ENCODE measurements around the gene PTDSS2. TPM values are rescaled to one million over a fixed set of nuclear protein-coding genes. Genes with fewer than 3 reads are reported as not detected.

Gene PTDSS2
- polyA plus RNA-seq, 4 donors = 9.5 to 20.3 (median 15.4) TPM

- H3K9me3 ChIP-seq (ENCODE audit: control insufficient read depth in 2 of 2, insufficient read depth in 1 of 2, low read depth in 1 of 2, low read length in 1 of 2) = no peaks in the 10 kb centered on the region
- H3K36me3 ChIP-seq (ENCODE audit: control insufficient read depth in 3 of 3, insufficient read depth in 2 of 3, low read depth in 1 of 3, low read length in 3 of 3) = peaks cover 3 to 42% (median 10%) of the 10 kb centered on the region in 3 donors
- no peak for FAIRE-seq
- H3K4me1 ChIP-seq (ENCODE audit: control insufficient read depth in 3 of 3, insufficient read depth in 2 of 3, low read depth in 1 of 3, low read length in 2 of 3) = peaks cover 0 to 26% (median 4%) of the 10 kb centered on the region in 3 donors
- DNase-seq = peak; percentile 95 to 98
- WGBS, 3 donors = 1 to 2% (median 1%) methylated on average over 57 to 97 of the region's 97 CpGs
- peak within 1 kb of the TSS; percentile 73 to 88 (median 80) for H3K4me3 ChIP-seq (ENCODE audit: low read depth in 1 of 3, low read length in 3 of 3)
- peaks cover 0 to 18% (median 0%) of the 10 kb centered on the region in 3 donors for H3K27me3 ChIP-seq (ENCODE audit: control insufficient read depth in 3 of 3, insufficient read depth in 3 of 3, low read length in 3 of 3)
- peak within 1 kb of the TSS; percentile 58 to 84 (median 63) for H3K27ac ChIP-seq (ENCODE audit: low read depth in 1 of 3, low read length in 2 of 3)
These were observed 85.7 kb downstream of the PTDSS2 start, which contains the start of gene HRAS for GRCh38 chr11:535519-536454. HRAS (minus strand) TSS chr11:535576.

- peaks cover 3 to 30% (median 7%) of the 10 kb centered on the region in 3 donors for H3K36me3 ChIP-seq (ENCODE audit: control insufficient read depth in 3 of 3, insufficient read depth in 2 of 3, low read depth in 1 of 3, low read length in 3 of 3)
- peak within 1 kb of the TSS in 2 of 3 donors; percentile 9 to 84 for H3K27ac ChIP-seq (ENCODE audit: low read depth in 1 of 3, low read length in 2 of 3)
- 2 to 3% (median 2%) methylated on average over 75 to 93 of the region's 93 CpGs for WGBS, 3 donors
- DNase-seq = peak; percentile 84 to 92
- no peaks in the 10 kb centered on the region for H3K9me3 ChIP-seq (ENCODE audit: control insufficient read depth in 2 of 2, insufficient read depth in 1 of 2, low read depth in 1 of 2, low read length in 1 of 2)
- peaks cover 0 to 26% (median 4%) of the 10 kb centered on the region in 3 donors for H3K4me1 ChIP-seq (ENCODE audit: control insufficient read depth in 3 of 3, insufficient read depth in 2 of 3, low read depth in 1 of 3, low read length in 2 of 3)
- FAIRE-seq = no peak
- peak within 1 kb of the TSS; percentile 19 to 45 (median 37) for H3K4me3 ChIP-seq (ENCODE audit: low read depth in 1 of 3, low read length in 3 of 3)
- peaks cover 0 to 18% (median 0%) of the 10 kb centered on the region in 3 donors for H3K27me3 ChIP-seq (ENCODE audit: control insufficient read depth in 3 of 3, insufficient read depth in 3 of 3, low read length in 3 of 3)
These were observed 87.0 kb downstream of the PTDSS2 start, which contains the start of gene LRRC56 for GRCh38 chr11:536841-537621. LRRC56 (plus strand) TSS chr11:537527; CDS start chr11:540685, 3,158 bp downstream.

GRCh38 chr11:537622-538430 lies 87.7 kb downstream of the PTDSS2 start:
- WGBS, 3 donors = 37 to 41% (median 39%) methylated on average over 14 to 19 of the region's 19 CpGs
- peaks cover 0 to 18% (median 0%) of the 10 kb centered on the region in 3 donors for H3K27me3 ChIP-seq (ENCODE audit: control insufficient read depth in 3 of 3, insufficient read depth in 3 of 3, low read length in 3 of 3)
- peaks cover 0 to 26% (median 4%) of the 10 kb centered on the region in 3 donors for H3K4me1 ChIP-seq (ENCODE audit: control insufficient read depth in 3 of 3, insufficient read depth in 2 of 3, low read depth in 1 of 3, low read length in 2 of 3)
- H3K27ac ChIP-seq (ENCODE audit: low read depth in 1 of 3, low read length in 2 of 3) = no peak overlapping the region
- peaks cover 0 to 22% (median 3%) of the 10 kb centered on the region in 3 donors for H3K36me3 ChIP-seq (ENCODE audit: control insufficient read depth in 3 of 3, insufficient read depth in 2 of 3, low read depth in 1 of 3, low read length in 3 of 3)
- DNase-seq (no peak), FAIRE-seq (no peak)
- no peaks in the 10 kb centered on the region for H3K9me3 ChIP-seq (ENCODE audit: control insufficient read depth in 2 of 2, insufficient read depth in 1 of 2, low read depth in 1 of 2, low read length in 1 of 2)
- H3K4me3 ChIP-seq (ENCODE audit: low read depth in 1 of 3, low read length in 3 of 3) = peak overlapping the region; percentile 19 to 45 (median 37)

- no peak for FAIRE-seq
- H3K9me3 ChIP-seq (ENCODE audit: control insufficient read depth in 2 of 2, insufficient read depth in 1 of 2, low read depth in 1 of 2, low read length in 1 of 2) = no peaks in the 10 kb centered on the region
- H3K27me3 ChIP-seq (ENCODE audit: control insufficient read depth in 3 of 3, insufficient read depth in 3 of 3, low read length in 3 of 3) = peaks cover 0 to 18% (median 0%) of the 10 kb centered on the region in 3 donors
- no peak overlapping the region for H3K4me3 ChIP-seq (ENCODE audit: low read depth in 1 of 3, low read length in 3 of 3)
- 90 to 93% (median 92%) methylated on average over 20 of the region's 20 CpGs for WGBS, 3 donors
- peaks cover 0 to 26% (median 4%) of the 10 kb centered on the region in 3 donors for H3K4me1 ChIP-seq (ENCODE audit: control insufficient read depth in 3 of 3, insufficient read depth in 2 of 3, low read depth in 1 of 3, low read length in 2 of 3)
- no peak for DNase-seq
- peaks cover 0 to 14% (median under 1%) of the 10 kb centered on the region in 3 donors for H3K36me3 ChIP-seq (ENCODE audit: control insufficient read depth in 3 of 3, insufficient read depth in 2 of 3, low read depth in 1 of 3, low read length in 3 of 3)
- H3K27ac ChIP-seq (ENCODE audit: low read depth in 1 of 3, low read length in 2 of 3) = no peak overlapping the region
These were observed 88.5 kb downstream of the PTDSS2 start for GRCh38 chr11:538431-539051.

- H3K4me1 ChIP-seq (ENCODE audit: control insufficient read depth in 3 of 3, insufficient read depth in 2 of 3, low read depth in 1 of 3, low read length in 2 of 3) = peaks cover 4 to 22% (median 4%) of the 10 kb centered on the region in 3 donors
- H3K36me3 ChIP-seq (ENCODE audit: control insufficient read depth in 3 of 3, insufficient read depth in 2 of 3, low read depth in 1 of 3, low read length in 3 of 3) = peaks cover 0 to 5% (median 0%) of the 10 kb centered on the region in 3 donors
- no peak for DNase-seq
- H3K27ac ChIP-seq (ENCODE audit: low read depth in 1 of 3, low read length in 2 of 3) = no peak overlapping the region
- FAIRE-seq = no peak
- H3K9me3 ChIP-seq (ENCODE audit: control insufficient read depth in 2 of 2, insufficient read depth in 1 of 2, low read depth in 1 of 2, low read length in 1 of 2) = no peaks in the 10 kb centered on the region
- no peak overlapping the region for H3K4me3 ChIP-seq (ENCODE audit: low read depth in 1 of 3, low read length in 3 of 3)
- WGBS, 3 donors = 92 to 96% (median 94%) methylated on average over 8 of the region's 8 CpGs
- H3K27me3 ChIP-seq (ENCODE audit: control insufficient read depth in 3 of 3, insufficient read depth in 3 of 3, low read length in 3 of 3) = peaks cover 0 to 18% (median 0%) of the 10 kb centered on the region in 3 donors
These were observed 89.9 kb downstream of the PTDSS2 start for GRCh38 chr11:539971-540481.

Other genes starting within 250 kb of the PTDSS2 start
- 10 to 100 TPM; 30.4 to 58.2 (median 35.5) TPM for gene BET1L, start 242.9 kb upstream of the PTDSS2 start, polyA plus RNA-seq
- gene RIC8A, start 242.6 kb upstream of the PTDSS2 start, polyA plus RNA-seq = 10 to 100 TPM; 57.8 to 64.3 (median 60.9) TPM
- 10 to 100 TPM; 15.9 to 46.7 (median 19.6) TPM for gene SIRT3, start 213.9 kb upstream of the PTDSS2 start, polyA plus RNA-seq
- gene PSMD13, start 213.3 kb upstream of the PTDSS2 start, polyA plus RNA-seq = 100 to 1,000 TPM; 104 to 159 (median 149) TPM
- gene NLRP6, start 171.9 kb upstream of the PTDSS2 start, polyA plus RNA-seq = 10 to 100 TPM; 42.2 to 81.5 (median 58.7) TPM
- gene PGGHG, start 161.2 kb upstream of the PTDSS2 start, polyA plus RNA-seq = 100 to 1,000 TPM in 3 of 4 donors, 10 to 100 TPM in 1; 86.9 to 154 (median 122) TPM
- gene IFITM5, start 150.8 kb upstream of the PTDSS2 start, polyA plus RNA-seq = under 1 TPM in 1 of 4 donors, not detected in 3; 0.90 TPM
- 100 to 1,000 TPM in 1 of 4 donors, 10 to 100 TPM in 3; 21.7 to 490 (median 51.9) TPM for gene IFITM2, start 142.5 kb upstream of the PTDSS2 start, polyA plus RNA-seq
- 100 to 1,000 TPM in 2 of 4 donors, 10 to 100 TPM in 1, 1 to 10 TPM in 1; 8.9 to 520 (median 146) TPM for gene IFITM1, start 136.2 kb upstream of the PTDSS2 start, polyA plus RNA-seq
- 1,000 to 10,000 TPM in 1 of 4 donors, 100 to 1,000 TPM in 2, 10 to 100 TPM in 1; 49.2 to 1,181 (median 147) TPM for gene IFITM3, start 129.4 kb upstream of the PTDSS2 start, polyA plus RNA-seq
- gene B4GALNT4, start 80.8 kb upstream of the PTDSS2 start, polyA plus RNA-seq = 10 to 100 TPM in 1 of 4 donors, 1 to 10 TPM in 3; 4.5 to 23.8 (median 7.5) TPM
- 100 to 1,000 TPM in 2 of 4 donors, 10 to 100 TPM in 2; 72.5 to 152 (median 111) TPM for gene PKP3, start 56.1 kb upstream of the PTDSS2 start, polyA plus RNA-seq
- 100 to 1,000 TPM in 2 of 4 donors, 10 to 100 TPM in 2; 87.3 to 219 (median 156) TPM for gene SIGIRR, start 35.3 kb upstream of the PTDSS2 start, polyA plus RNA-seq
- gene ANO9, start 8.3 kb upstream of the PTDSS2 start, polyA plus RNA-seq = 100 to 1,000 TPM in 3 of 4 donors, 10 to 100 TPM in 1; 84.7 to 363 (median 220) TPM
- 100 to 1,000 TPM in 2 of 4 donors, 10 to 100 TPM in 2; 80.9 to 120 (median 100) TPM for gene RNH1, start 57.0 kb downstream of the PTDSS2 start, polyA plus RNA-seq
- 100 to 1,000 TPM in 2 of 4 donors, 10 to 100 TPM in 2; 23.6 to 142 (median 92.7) TPM for gene HRAS, start 85.3 kb downstream of the PTDSS2 start, polyA plus RNA-seq
- gene LRRC56, start 87.2 kb downstream of the PTDSS2 start, polyA plus RNA-seq = 1 to 10 TPM in 2 of 4 donors, under 1 TPM in 2; 0.54 to 2.7 (median 1.0) TPM
- gene LMNTD2, start 110.5 kb downstream of the PTDSS2 start, polyA plus RNA-seq = 10 to 100 TPM in 2 of 4 donors, 1 to 10 TPM in 2; 4.7 to 26.4 (median 11.9) TPM
- gene RASSF7, start 110.7 kb downstream of the PTDSS2 start, polyA plus RNA-seq = 100 to 1,000 TPM in 2 of 4 donors, 10 to 100 TPM in 2; 49.1 to 174 (median 120) TPM
- 10 to 100 TPM; 14.6 to 43.3 (median 23.6) TPM for gene PHRF1, start 126.2 kb downstream of the PTDSS2 start, polyA plus RNA-seq
- gene IRF7, start 165.7 kb downstream of the PTDSS2 start, polyA plus RNA-seq = 100 to 1,000 TPM in 2 of 4 donors, 10 to 100 TPM in 2; 14.5 to 115 (median 73.1) TPM
- gene CDHR5, start 174.7 kb downstream of the PTDSS2 start, polyA plus RNA-seq = 1,000 to 10,000 TPM in 1 of 4 donors, 100 to 1,000 TPM in 3; 112 to 1,182 (median 936) TPM
- gene SCT, start 176.9 kb downstream of the PTDSS2 start, polyA plus RNA-seq = 100 to 1,000 TPM in 1 of 4 donors, 10 to 100 TPM in 2, 1 to 10 TPM in 1; 4.8 to 114 (median 22.3) TPM
- gene DRD4, start 187.0 kb downstream of the PTDSS2 start, polyA plus RNA-seq = 1 to 10 TPM in 2 of 4 donors, under 1 TPM in 2; 0.51 to 1.4 (median 1.1) TPM
- gene DEAF1, start 244.9 kb downstream of the PTDSS2 start, polyA plus RNA-seq = 10 to 100 TPM; 18.2 to 39.6 (median 29.4) TPM
- 10 to 100 TPM; 11.9 to 35.4 (median 21.2) TPM for gene TMEM80, start 245.5 kb downstream of the PTDSS2 start, polyA plus RNA-seq